ENCODE data around the gene NTNG2. TPM values are rescaled to one million over a fixed set of nuclear protein-coding genes. Genes with fewer than 3 reads are reported as not detected.
"Not testable (repeated sequence)": the region's sequence is repeated elsewhere in the genome, so short reads cannot be mapped to it uniquely, and the experiment has no call there.

Gene NTNG2
- total RNA-seq, 1 donor from 2014 or later: 2.4 TPM

GRCh38 chr9:132260846-132261245 lies 99.0 kb downstream of the NTNG2 start:
- no peak for DNase-seq (ENCODE audit: low spot score, unreplicated experiment)
- H3K4me3 Mint-ChIP-seq (ENCODE audit: low read depth): no peak overlapping the region
- no peaks in the 10 kb centered on the region for H3K9me3 Mint-ChIP-seq (ENCODE audit: low read depth)
- TF ChIP-seq CTCF (IDR thresholded peaks at IDR 0.05; ENCODE audit: unreplicated experiment): no peak
- no peak overlapping the region for H3K27ac Mint-ChIP-seq
- H3K4me1 Mint-ChIP-seq (ENCODE audit: low read depth): no peaks in the 10 kb centered on the region
- H3K27me3 Mint-ChIP-seq: no peaks in the 10 kb centered on the region
- H3K36me3 Mint-ChIP-seq (ENCODE audit: insufficient read depth): peaks cover 10% of the 10 kb centered on the region

DNA sequence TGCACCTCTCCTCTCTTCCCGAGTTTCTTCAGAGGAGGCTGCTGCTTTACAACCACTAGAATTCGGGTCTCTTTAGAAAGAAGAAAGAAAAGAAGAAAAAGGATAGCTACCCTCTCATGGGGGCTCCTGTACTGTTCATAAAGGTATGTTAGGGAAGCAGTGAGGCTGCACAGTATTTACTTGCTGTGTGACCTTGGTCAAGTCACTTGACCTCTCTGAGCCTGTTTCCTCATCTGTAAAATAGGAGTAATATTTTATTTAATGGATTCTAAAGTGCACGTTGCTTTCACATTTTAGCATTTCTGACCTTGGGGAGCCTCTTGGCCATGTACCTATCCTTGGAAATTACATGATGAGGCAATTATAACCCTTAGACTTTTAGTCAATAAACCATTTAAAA lies 104.2 kb downstream of the NTNG2 start:
- no peak overlapping the region for H3K27ac Mint-ChIP-seq
- H3K4me1 Mint-ChIP-seq (ENCODE audit: low read depth): no peaks in the 10 kb centered on the region
- TF ChIP-seq CTCF (IDR thresholded peaks at IDR 0.05; ENCODE audit: unreplicated experiment): no peak
- no peak overlapping the region for H3K4me3 Mint-ChIP-seq (ENCODE audit: low read depth)
- H3K9me3 Mint-ChIP-seq (ENCODE audit: low read depth): no peaks in the 10 kb centered on the region
- H3K36me3 Mint-ChIP-seq (ENCODE audit: insufficient read depth): peaks cover 19% of the 10 kb centered on the region
- no peaks in the 10 kb centered on the region for H3K27me3 Mint-ChIP-seq
- no peak for DNase-seq (ENCODE audit: low spot score, unreplicated experiment)

DNA sequence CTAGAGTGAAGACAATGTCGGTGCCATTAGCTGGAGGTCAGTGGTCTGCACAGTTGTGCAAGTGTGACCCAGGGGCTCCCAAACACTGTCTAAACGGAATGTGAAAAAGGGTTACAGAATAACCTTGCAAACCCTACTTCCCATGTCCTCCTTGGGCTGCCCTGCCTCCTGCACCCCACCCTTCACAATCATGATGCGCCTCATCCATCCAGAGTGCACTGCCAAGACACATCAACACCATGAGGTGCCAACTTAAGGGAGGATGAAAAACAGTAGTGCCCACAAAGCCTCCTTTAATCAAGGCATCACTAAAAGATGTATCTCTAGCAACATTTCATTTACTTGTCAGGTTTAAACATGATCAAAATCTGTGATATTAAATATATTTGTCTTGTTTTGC lies 105.8 kb downstream of the NTNG2 start:
- Mint-ChIP-seq H3K4me3 (ENCODE audit: low read depth) (no peak overlapping the region), H3K27me3 (no peaks in the 10 kb centered on the region), H3K4me1 (ENCODE audit: low read depth) (no peaks in the 10 kb centered on the region), H3K9me3 (ENCODE audit: low read depth) (no peaks in the 10 kb centered on the region), H3K36me3 (ENCODE audit: insufficient read depth) (peaks cover 20% of the 10 kb centered on the region), H3K27ac (no peak overlapping the region)
- DNase-seq (ENCODE audit: low spot score, unreplicated experiment): no peak
- no peak for TF ChIP-seq CTCF (IDR thresholded peaks at IDR 0.05; ENCODE audit: unreplicated experiment)

DNA sequence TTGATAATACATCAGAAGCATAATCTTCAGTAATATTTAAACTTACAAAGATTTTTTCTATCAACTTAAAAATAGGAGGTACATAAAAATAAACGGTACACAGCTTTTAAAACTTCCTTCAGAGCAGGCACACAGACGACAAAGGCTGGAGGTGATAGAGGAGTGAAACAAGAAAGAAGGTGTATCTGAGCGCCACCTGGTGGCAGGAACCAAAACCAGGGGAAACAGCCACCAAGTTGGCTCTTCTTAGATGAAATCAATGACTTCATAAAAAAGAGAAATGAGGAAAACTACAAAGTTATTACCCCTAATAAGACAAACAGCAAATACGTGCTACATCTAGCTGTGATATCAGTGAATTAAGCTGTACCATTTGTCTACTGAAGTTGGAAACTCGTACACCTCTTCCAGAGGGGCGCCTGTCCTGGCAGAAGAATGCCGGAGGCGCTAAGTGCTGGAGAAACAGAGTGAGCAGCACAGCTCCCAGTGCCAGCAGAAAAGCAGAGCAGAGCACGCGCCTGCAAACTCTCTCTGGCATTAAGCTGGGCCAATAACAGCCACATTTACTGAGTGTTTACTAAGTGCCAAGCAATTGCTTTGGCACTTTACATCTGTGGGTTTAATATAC lies 107.0 kb downstream of the NTNG2 start:
- Mint-ChIP-seq H3K9me3 (ENCODE audit: low read depth) (no peaks in the 10 kb centered on the region), H3K4me1 (ENCODE audit: low read depth) (no peaks in the 10 kb centered on the region), H3K4me3 (ENCODE audit: low read depth) (no peak overlapping the region), H3K27me3 (no peaks in the 10 kb centered on the region), H3K27ac (peak overlapping the region; percentile 83), H3K36me3 (ENCODE audit: insufficient read depth) (peaks cover 23% of the 10 kb centered on the region)
- peak; percentile 59 for DNase-seq (ENCODE audit: low spot score, unreplicated experiment)
- peak; percentile 98 for TF ChIP-seq CTCF (IDR thresholded peaks at IDR 0.05; ENCODE audit: unreplicated experiment)

DNA sequence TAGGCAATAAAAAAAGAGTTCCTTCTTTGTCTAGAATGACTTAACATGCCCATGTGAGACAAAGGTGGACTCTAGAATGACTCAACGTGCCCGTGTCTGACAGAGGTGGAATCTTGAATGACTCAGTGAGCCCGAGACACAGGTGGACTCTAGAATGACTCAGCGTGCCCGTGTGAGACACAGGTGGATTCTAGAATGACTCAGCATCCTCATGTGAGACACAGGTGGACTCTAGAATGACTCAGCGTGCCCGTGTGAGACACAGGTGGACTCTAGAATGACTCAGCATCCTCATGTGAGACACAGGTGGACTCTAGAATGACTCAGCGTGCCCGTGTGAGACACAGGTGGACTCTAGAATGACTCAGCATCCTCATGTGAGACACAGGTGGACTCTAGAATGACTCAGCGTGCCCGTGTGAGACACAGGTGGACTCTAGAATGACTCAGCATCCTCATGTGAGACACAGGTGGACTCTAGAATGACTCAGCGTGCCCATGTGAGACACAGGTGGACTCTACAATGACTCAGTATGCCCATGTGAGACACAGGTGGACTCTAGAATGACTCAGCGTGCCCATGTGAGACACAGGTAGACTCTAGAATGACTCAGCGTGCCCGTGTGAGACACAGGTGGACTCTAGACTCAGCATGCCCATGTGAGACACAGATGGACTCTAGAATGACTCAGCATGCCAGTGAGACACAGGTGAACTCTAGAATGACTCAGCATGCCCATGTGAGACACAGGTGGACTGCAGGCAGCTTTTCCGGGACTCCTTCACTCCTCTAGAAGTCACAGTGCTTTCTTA lies 108.1 kb downstream of the NTNG2 start:
- not testable (repeated sequence) for DNase-seq (ENCODE audit: low spot score, unreplicated experiment); H3K27me3 Mint-ChIP-seq; H3K9me3 Mint-ChIP-seq (ENCODE audit: low read depth); H3K4me3 Mint-ChIP-seq (ENCODE audit: low read depth); H3K4me1 Mint-ChIP-seq (ENCODE audit: low read depth)
- peaks cover 23% of the 10 kb centered on the region for H3K36me3 Mint-ChIP-seq (ENCODE audit: insufficient read depth)
- H3K27ac Mint-ChIP-seq: peak overlapping the region; percentile 84
